ENCODE data around the gene FAF2.

DNA sequence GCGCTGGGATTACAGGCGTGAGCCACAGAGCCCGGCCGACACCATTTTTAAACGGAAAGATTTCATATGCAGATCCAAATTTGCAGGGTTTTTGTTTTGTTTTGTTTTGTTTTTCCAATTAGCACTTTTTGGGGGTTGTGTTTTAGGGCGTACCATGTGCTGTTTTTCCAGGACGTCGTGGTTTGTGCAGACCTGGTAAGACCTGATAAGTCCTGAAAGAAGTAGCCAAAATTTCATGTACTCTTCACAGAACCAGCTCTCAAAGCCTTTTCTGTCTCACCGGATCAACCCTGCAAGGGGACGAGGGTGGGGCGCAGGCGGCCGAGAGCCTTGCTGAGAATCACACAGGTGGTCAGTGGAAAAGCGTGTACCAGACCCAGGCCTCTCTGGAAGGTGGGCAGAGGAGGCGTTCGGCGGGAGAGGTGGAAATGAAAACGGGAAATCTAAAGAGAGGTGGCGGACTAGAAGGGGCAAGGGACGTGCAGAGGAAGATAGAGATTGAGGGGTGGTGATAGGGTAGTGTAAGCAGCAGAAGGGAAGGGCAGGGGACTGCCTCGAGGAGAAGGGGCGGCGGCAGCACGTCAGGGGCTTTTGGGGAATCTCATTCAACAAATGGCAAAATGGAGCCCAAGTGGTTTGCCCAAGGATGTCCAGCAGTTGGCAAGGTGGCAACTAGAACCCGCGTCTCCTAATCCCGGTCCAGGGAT, 1.1 kb upstream of the FAF2 start:
- TF ChIP-seq, protein P1, sequence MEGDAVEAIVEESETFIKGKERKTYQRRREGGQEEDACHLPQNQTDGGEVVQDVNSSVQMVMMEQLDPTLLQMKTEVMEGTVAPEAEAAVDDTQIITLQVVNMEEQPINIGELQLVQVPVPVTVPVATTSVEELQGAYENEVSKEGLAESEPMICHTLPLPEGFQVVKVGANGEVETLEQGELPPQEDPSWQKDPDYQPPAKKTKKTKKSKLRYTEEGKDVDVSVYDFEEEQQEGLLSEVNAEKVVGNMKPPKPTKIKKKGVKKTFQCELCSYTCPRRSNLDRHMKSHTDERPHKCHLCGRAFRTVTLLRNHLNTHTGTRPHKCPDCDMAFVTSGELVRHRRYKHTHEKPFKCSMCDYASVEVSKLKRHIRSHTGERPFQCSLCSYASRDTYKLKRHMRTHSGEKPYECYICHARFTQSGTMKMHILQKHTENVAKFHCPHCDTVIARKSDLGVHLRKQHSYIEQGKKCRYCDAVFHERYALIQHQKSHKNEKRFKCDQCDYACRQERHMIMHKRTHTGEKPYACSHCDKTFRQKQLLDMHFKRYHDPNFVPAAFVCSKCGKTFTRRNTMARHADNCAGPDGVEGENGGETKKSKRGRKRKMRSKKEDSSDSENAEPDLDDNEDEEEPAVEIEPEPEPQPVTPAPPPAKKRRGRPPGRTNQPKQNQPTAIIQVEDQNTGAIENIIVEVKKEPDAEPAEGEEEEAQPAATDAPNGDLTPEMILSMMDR (IDR thresholded peaks at IDR 0.05; ENCODE audit: low read length), result no peak
- no peak for TF ChIP-seq EZH2 (IDR thresholded peaks at IDR 0.05; ENCODE audit: borderline replicate concordance, low read length)

Measured in OCI-LY1 (cell line).